ENCODE results near the gene TEF.

TEF gene

GRCh38 chr22:41383085-41383484 lies 1.3 kb downstream of the TEF start:
- Histone ChIP-seq H3K36me3 (replicated peaks in 1 of 2; ENCODE audit: control insufficient read depth in 2 of 2, insufficient read depth in 2 of 2, low read length in 2 of 2) (peaks cover 6 to 10% of the 10 kb centered on the region in 2 donors), H2BK12ac (ENCODE audit: low read length) (no peak overlapping the region), H3K14ac (ENCODE audit: low read length) (no peak overlapping the region), H2AK5ac (ENCODE audit: low read depth, low read length) (no peak overlapping the region), H2BK120ac (ENCODE audit: low read depth, low read length) (no peak overlapping the region), H3K27me3 (ENCODE audit: control insufficient read depth in 3 of 3, insufficient read depth in 3 of 3, low read depth in 1 of 3, low read length in 3 of 3) (no peaks in the 10 kb centered on the region), H3K4ac (ENCODE audit: low read length) (no peak overlapping the region), H3K9ac (ENCODE audit: low read depth, low read length, poor library complexity) (no peak overlapping the region), H3K79me1 (ENCODE audit: low read depth, low read length) (peaks cover 7% of the 10 kb centered on the region), H3K4me2 (ENCODE audit: insufficient read depth, low read length, poor library complexity, severe bottlenecking) (peak overlapping the region; percentile 87), H3K4me1 (ENCODE audit: control insufficient read depth in 2 of 2, insufficient read depth in 1 of 2, low read depth in 1 of 2, low read length in 2 of 2) (peaks cover 22 to 26% of the 10 kb centered on the region in 2 donors), H3K18ac (ENCODE audit: low read length) (no peak overlapping the region), H2BK15ac (ENCODE audit: low read length) (no peak overlapping the region), H3K9me3 (replicated peaks in 1 of 2; ENCODE audit: control insufficient read depth in 2 of 2, insufficient read depth in 1 of 2, low read depth in 1 of 2, low read length in 2 of 2) (no peaks in the 10 kb centered on the region), H2BK5ac (ENCODE audit: low read length) (no peak overlapping the region), H3K27ac (replicated peaks; ENCODE audit: low read length) (no peak overlapping the region), H4K91ac (ENCODE audit: low read depth, low read length, poor library complexity) (no peak overlapping the region), H2AFZ (ENCODE audit: low read length) (no peak overlapping the region), H3K23ac (ENCODE audit: low read depth, low read length, poor library complexity) (no peak overlapping the region), H3K4me3 (ENCODE audit: low read length in 2 of 2) (peak overlapping the region; percentile 71 to 79), H4K8ac (ENCODE audit: low read depth, low read length) (no peak overlapping the region)
- DNase-seq (ENCODE audit: low spot score): no peak
- no CpG with 5 or more reads among the region's 5 CpGs for WGBS, 2 donors (ENCODE audit: extremely low coverage in 2 of 2, insufficient read length in 2 of 2, insufficient replicate concordance in 1 of 2)

- Histone ChIP-seq H2BK5ac (ENCODE audit: low read length) (no peak overlapping the region), H3K27me3 (ENCODE audit: control insufficient read depth in 3 of 3, insufficient read depth in 3 of 3, low read depth in 1 of 3, low read length in 3 of 3) (no peaks in the 10 kb centered on the region), H2BK120ac (ENCODE audit: low read depth, low read length) (no peak overlapping the region), H2BK15ac (ENCODE audit: low read length) (no peak overlapping the region), H2AK5ac (ENCODE audit: low read depth, low read length) (no peak overlapping the region), H3K23ac (ENCODE audit: low read depth, low read length, poor library complexity) (no peak overlapping the region), H3K4me1 (ENCODE audit: control insufficient read depth in 2 of 2, insufficient read depth in 1 of 2, low read depth in 1 of 2, low read length in 2 of 2) (peaks cover 22 to 26% of the 10 kb centered on the region in 2 donors), H3K79me1 (ENCODE audit: low read depth, low read length) (peaks cover 7% of the 10 kb centered on the region), H3K9me3 (replicated peaks in 1 of 2; ENCODE audit: control insufficient read depth in 2 of 2, insufficient read depth in 1 of 2, low read depth in 1 of 2, low read length in 2 of 2) (no peaks in the 10 kb centered on the region), H3K4me2 (ENCODE audit: insufficient read depth, low read length, poor library complexity, severe bottlenecking) (no peak overlapping the region), H4K91ac (ENCODE audit: low read depth, low read length, poor library complexity) (no peak overlapping the region), H3K4me3 (ENCODE audit: low read length in 2 of 2) (no peak overlapping the region), H2AFZ (ENCODE audit: low read length) (no peak overlapping the region), H3K4ac (ENCODE audit: low read length) (no peak overlapping the region), H3K36me3 (replicated peaks in 1 of 2; ENCODE audit: control insufficient read depth in 2 of 2, insufficient read depth in 2 of 2, low read length in 2 of 2) (peaks cover 6 to 18% of the 10 kb centered on the region in 2 donors), H3K9ac (ENCODE audit: low read depth, low read length, poor library complexity) (no peak overlapping the region), H3K14ac (ENCODE audit: low read length) (no peak overlapping the region), H3K27ac (replicated peaks; ENCODE audit: low read length) (peak overlapping the region; percentile 86), H3K18ac (ENCODE audit: low read length) (no peak overlapping the region), H4K8ac (ENCODE audit: low read depth, low read length) (no peak overlapping the region), H2BK12ac (ENCODE audit: low read length) (no peak overlapping the region)
- no peak for DNase-seq (ENCODE audit: low spot score)
Observed at GRCh38 chr22:41384128-41384527, 2.4 kb downstream of the TEF start.

DNA sequence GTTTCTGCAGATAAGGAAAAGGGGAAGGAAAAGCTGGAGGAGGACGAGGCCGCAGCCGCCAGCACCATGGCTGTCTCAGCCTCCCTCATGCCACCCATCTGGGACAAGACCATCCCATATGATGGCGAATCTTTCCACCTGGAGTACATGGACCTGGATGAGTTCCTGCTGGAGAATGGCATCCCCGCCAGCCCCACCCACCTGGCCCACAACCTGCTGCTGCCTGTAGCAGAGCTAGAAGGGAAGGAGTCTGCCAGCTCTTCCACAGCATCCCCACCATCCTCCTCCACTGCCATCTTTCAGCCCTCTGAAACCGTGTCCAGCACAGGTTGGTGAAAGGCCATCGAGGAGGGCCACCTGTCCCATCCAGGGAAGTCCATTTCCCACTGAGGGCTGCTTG lies 5.6 kb downstream of the TEF start:
- H2BK120ac ChIP-seq (ENCODE audit: low read depth, low read length): no peak overlapping the region
- H2BK15ac ChIP-seq (ENCODE audit: low read length): no peak overlapping the region
- no peak overlapping the region for H3K9ac ChIP-seq (ENCODE audit: low read depth, low read length, poor library complexity)
- no peak overlapping the region for H2AFZ ChIP-seq (ENCODE audit: low read length)
- no peak overlapping the region for H3K4ac ChIP-seq (ENCODE audit: low read length)
- H3K27ac ChIP-seq (replicated peaks; ENCODE audit: low read length): no peak overlapping the region
- peaks cover 6% of the 10 kb centered on the region for H3K79me1 ChIP-seq (ENCODE audit: low read depth, low read length)
- no peak overlapping the region for H3K4me2 ChIP-seq (ENCODE audit: insufficient read depth, low read length, poor library complexity, severe bottlenecking)
- WGBS, 2 donors (ENCODE audit: extremely low coverage in 2 of 2, insufficient read length in 2 of 2, insufficient replicate concordance in 1 of 2): no CpG with 5 or more reads among the region's 7 CpGs
- no peaks in the 10 kb centered on the region for H3K27me3 ChIP-seq (ENCODE audit: control insufficient read depth in 3 of 3, insufficient read depth in 3 of 3, low read depth in 1 of 3, low read length in 3 of 3)
- no peak overlapping the region for H3K4me3 ChIP-seq (ENCODE audit: low read length in 2 of 2)
- no peak overlapping the region for H2AK5ac ChIP-seq (ENCODE audit: low read depth, low read length)
- no peaks in the 10 kb centered on the region for H3K9me3 ChIP-seq (replicated peaks in 1 of 2; ENCODE audit: control insufficient read depth in 2 of 2, insufficient read depth in 1 of 2, low read depth in 1 of 2, low read length in 2 of 2)
- H4K91ac ChIP-seq (ENCODE audit: low read depth, low read length, poor library complexity): no peak overlapping the region
- H3K18ac ChIP-seq (ENCODE audit: low read length): no peak overlapping the region
- peaks cover 12 to 40% of the 10 kb centered on the region in 2 donors for H3K36me3 ChIP-seq (replicated peaks in 1 of 2; ENCODE audit: control insufficient read depth in 2 of 2, insufficient read depth in 2 of 2, low read length in 2 of 2)
- no peak overlapping the region for H4K8ac ChIP-seq (ENCODE audit: low read depth, low read length)
- DNase-seq (ENCODE audit: low spot score): no peak
- H3K4me1 ChIP-seq (ENCODE audit: control insufficient read depth in 2 of 2, insufficient read depth in 1 of 2, low read depth in 1 of 2, low read length in 2 of 2): peaks cover 13 to 19% of the 10 kb centered on the region in 2 donors
- no peak overlapping the region for H3K23ac ChIP-seq (ENCODE audit: low read depth, low read length, poor library complexity)
- no peak overlapping the region for H3K14ac ChIP-seq (ENCODE audit: low read length)
- H2BK5ac ChIP-seq (ENCODE audit: low read length): no peak overlapping the region
- no peak overlapping the region for H2BK12ac ChIP-seq (ENCODE audit: low read length)

- Histone ChIP-seq H3K27ac (replicated peaks; ENCODE audit: low read length) (no peak overlapping the region), H3K4me1 (ENCODE audit: control insufficient read depth in 2 of 2, insufficient read depth in 1 of 2, low read depth in 1 of 2, low read length in 2 of 2) (no peaks in the 10 kb centered on the region), H3K4ac (ENCODE audit: low read length) (no peak overlapping the region), H4K91ac (ENCODE audit: low read depth, low read length, poor library complexity) (no peak overlapping the region), H3K36me3 (replicated peaks in 1 of 2; ENCODE audit: control insufficient read depth in 2 of 2, insufficient read depth in 2 of 2, low read length in 2 of 2) (peaks cover 37 to 68% of the 10 kb centered on the region in 2 donors), H2BK5ac (ENCODE audit: low read length) (no peak overlapping the region), H3K79me1 (ENCODE audit: low read depth, low read length) (no peaks in the 10 kb centered on the region), H2BK15ac (ENCODE audit: low read length) (no peak overlapping the region), H3K14ac (ENCODE audit: low read length) (no peak overlapping the region), H3K4me2 (ENCODE audit: insufficient read depth, low read length, poor library complexity, severe bottlenecking) (no peak overlapping the region), H2AK5ac (ENCODE audit: low read depth, low read length) (no peak overlapping the region), H2AFZ (ENCODE audit: low read length) (no peak overlapping the region), H3K27me3 (ENCODE audit: control insufficient read depth in 3 of 3, insufficient read depth in 3 of 3, low read depth in 1 of 3, low read length in 3 of 3) (no peaks in the 10 kb centered on the region), H3K23ac (ENCODE audit: low read depth, low read length, poor library complexity) (no peak overlapping the region), H3K18ac (ENCODE audit: low read length) (no peak overlapping the region), H4K8ac (ENCODE audit: low read depth, low read length) (no peak overlapping the region), H3K4me3 (ENCODE audit: low read length in 2 of 2) (no peak overlapping the region), H3K9me3 (replicated peaks in 1 of 2; ENCODE audit: control insufficient read depth in 2 of 2, insufficient read depth in 1 of 2, low read depth in 1 of 2, low read length in 2 of 2) (no peaks in the 10 kb centered on the region), H2BK120ac (ENCODE audit: low read depth, low read length) (no peak overlapping the region), H2BK12ac (ENCODE audit: low read length) (no peak overlapping the region), H3K9ac (ENCODE audit: low read depth, low read length, poor library complexity) (no peak overlapping the region)
- no CpG with 5 or more reads among the region's 11 CpGs for WGBS, 2 donors (ENCODE audit: extremely low coverage in 2 of 2, insufficient read length in 2 of 2, insufficient replicate concordance in 1 of 2)
- no peak for DNase-seq (ENCODE audit: low spot score)
Observed at GRCh38 chr22:41394012-41394356, 12.2 kb downstream of the TEF start.

Data from neuronal stem cell (in vitro differentiated cells).